ENCODE measurements around the gene NMT1. TPM values are rescaled to one million over a fixed set of nuclear protein-coding genes. Genes with fewer than 3 reads are reported as not detected.

Gene NMT1
- total RNA-seq, 2 experiments from 2014 or later: 132 to 141 TPM

DNA sequence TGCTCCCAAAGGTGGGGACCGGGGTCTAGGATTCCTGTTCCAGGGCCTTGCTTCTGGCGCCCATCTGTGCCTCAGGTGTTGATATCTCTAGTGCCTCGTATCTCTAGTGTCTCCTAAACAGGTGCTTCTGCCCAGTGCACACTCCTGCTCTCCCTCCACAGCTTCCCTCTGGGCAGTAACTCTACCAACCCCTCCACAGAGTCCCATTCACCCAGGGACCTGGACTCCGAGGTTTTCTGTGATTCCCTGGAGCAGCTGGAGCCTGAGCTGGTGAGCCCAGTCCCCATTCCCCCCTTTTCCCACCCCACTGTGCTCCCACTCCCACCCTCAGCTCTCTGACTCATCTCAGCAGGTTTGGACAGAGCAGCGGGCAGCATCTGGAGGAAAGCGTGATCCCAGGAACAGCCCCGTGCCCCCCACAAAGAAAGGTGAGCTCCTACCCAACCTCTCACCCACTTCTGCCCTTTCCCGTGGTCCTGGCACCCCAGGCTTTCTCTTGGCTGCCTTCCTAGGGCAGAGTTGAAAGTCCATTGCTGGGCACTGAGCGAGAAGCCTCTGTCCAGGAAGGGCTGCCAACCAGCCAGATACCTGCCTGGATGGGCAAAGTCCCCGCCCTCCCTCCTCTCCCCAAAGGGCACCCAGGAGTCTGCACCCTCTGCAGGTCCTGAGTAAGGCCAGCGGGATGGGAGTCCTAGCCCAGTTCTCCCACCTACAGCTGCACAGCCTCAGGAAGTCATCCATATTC lies 76.6 kb downstream of the NMT1 start:
- ATAC-seq (ENCODE audit: low read depth) (no peak), DNase-seq (no peak)
- Mint-ChIP-seq H3K36me3 (peaks cover 2% of the 10 kb centered on the region), H3K4me1 (peaks cover 12% of the 10 kb centered on the region), H3K27me3 (no peaks in the 10 kb centered on the region), H3K27ac (no peak overlapping the region), H3K9me3 (no peaks in the 10 kb centered on the region), H3K4me3 (no peak overlapping the region)
- POLR2A ChIA-PET: interaction anchor here (1.0 to 3.6 kb wide), 3 partner anchors 8 to 23 kb away, joined by 4 to 70 read pairs (median 12); partner anchors contain the start of gene HEXIM1

DNA sequence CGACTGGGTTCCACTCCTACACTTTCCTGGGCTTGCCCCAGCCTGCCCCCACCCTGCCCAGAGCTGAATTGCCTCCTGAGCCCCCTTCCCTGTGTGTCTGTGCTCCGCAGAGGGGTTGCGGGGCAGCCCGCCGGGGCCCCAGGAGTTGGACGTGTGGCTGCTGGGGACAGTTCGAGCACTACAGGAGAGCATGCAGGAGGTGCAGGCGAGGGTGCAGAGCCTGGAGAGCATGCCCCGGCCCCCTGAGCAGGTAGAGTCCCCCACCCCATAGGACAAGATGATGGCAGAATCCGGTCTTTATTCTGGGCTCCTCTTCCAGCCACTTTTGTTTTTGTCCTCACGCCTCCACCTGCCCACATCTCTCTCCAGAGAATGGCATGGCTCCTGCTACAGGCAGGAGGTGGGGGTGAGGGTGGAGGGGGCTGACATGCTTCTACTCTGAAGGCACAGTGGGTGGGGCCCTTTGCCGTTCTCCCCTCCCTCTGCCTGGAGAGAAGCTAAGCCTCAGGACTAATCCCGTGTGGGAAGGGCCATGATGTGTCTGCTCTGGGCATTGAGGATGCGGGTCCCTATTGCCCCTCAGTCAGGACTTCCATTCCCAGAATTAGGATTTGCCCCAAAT lies 77.9 kb downstream of the NMT1 start:
- Mint-ChIP-seq H3K27ac (no peak overlapping the region), H3K4me1 (peaks cover 11% of the 10 kb centered on the region), H3K4me3 (no peak overlapping the region), H3K27me3 (no peaks in the 10 kb centered on the region), H3K36me3 (peaks cover 2% of the 10 kb centered on the region), H3K9me3 (no peaks in the 10 kb centered on the region)
- DNase-seq: no peak
- POLR2A ChIA-PET: interaction anchor here (0.5 to 2.3 kb wide), 3 partner anchors 9 to 69 kb away, joined by 3 to 9 read pairs (median 6); partner anchors contain the start of genes HEXIM1 and HEXIM2
- no peak for ATAC-seq (ENCODE audit: low read depth)

DNA sequence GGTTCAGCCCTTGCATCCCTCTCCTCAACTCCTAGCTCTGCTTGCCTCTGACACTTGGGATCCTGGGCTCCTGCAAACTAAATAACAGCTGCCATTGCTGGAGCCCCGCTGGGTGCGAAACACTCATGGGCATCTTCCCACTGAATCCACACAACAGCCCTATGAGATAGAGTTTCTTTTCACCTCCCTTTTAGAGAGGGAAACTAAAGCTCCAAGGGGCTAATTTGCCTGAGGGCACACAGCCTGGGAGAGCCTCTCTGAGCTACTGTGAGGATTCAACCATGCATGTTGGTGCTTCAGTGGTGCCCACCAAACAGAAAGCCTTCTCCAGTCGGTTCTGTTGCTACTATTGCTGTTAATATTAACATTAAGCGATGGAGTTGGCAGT lies 78.4 kb downstream of the NMT1 start:
- Mint-ChIP-seq H3K27me3 (no peaks in the 10 kb centered on the region), H3K36me3 (peaks cover 2% of the 10 kb centered on the region), H3K4me3 (no peak overlapping the region), H3K9me3 (no peaks in the 10 kb centered on the region), H3K27ac (no peak overlapping the region), H3K4me1 (peaks cover 11% of the 10 kb centered on the region)
- POLR2A ChIA-PET: interaction anchor here (0.5 to 2.3 kb wide), 4 partner anchors 9 to 69 kb away, joined by 3 to 9 read pairs (median 4); partner anchors contain the start of genes HEXIM1 and HEXIM2
- DNase-seq (no peak), ATAC-seq (ENCODE audit: low read depth) (no peak)

DNA sequence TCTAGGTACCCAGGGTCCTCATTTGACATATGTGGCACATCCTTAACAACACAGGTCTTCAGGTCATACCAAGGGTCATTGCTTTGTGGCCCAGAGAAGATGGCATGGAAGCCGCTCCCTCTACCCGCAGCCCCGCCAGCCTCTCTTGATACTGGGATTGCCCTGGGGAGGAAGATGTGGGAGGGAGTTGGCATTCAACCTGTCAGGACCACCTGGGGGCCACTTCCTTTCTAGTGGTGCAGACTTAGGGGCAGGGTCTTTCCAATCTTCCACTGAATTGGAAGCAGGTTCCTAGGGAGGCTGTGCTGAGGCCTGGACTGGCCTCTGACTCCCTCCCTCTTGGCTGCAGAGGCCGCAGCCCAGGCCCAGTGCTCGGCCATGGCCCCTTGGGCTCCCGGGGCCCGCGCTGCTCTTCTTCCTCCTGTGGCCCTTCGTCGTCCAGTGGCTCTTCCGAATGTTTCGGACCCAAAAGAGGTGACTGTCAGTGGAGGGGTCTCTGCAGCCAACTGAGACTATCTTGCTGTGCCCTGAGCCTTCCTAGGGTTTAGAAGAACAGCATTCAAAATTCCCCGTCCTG lies 82.1 kb downstream of the NMT1 start:
- H3K27ac Mint-ChIP-seq: peak overlapping the region; percentile 34
- H3K4me1 Mint-ChIP-seq: peaks cover 16% of the 10 kb centered on the region
- DNase-seq: no peak
- POLR2A ChIA-PET: interaction anchor here (1.6 kb wide), 1 partner anchor 18 kb away, joined by 12 read pairs; the partner anchor contains the start of gene HEXIM2
- H3K36me3 Mint-ChIP-seq: peaks cover 5% of the 10 kb centered on the region
- H3K4me3 Mint-ChIP-seq: peak overlapping the region; percentile 67
- no peak for ATAC-seq (ENCODE audit: low read depth)
- no peaks in the 10 kb centered on the region for H3K27me3 Mint-ChIP-seq
- H3K9me3 Mint-ChIP-seq: no peaks in the 10 kb centered on the region

DNA sequence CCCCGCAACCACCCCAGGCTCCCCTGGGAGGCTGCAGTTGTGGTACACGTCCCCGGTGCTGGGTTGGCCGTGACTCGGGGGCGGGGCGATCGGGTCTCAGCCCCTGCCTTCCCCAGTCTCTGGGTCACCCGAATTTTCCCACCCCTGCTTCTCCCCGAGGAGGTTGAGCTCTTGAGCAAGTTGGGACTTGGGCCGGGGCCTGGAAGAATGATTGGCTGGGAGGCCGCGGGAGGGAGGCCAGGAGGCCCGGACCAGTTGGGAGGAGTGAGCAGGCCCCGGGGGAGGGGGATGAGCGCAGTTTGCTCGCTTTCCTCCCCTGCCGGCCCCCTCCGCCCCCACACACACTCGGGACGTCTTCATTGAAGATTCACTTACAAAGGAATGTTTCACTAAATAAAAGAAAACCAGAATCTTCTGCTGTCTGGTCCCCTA lies 82.7 kb downstream of the NMT1 start:
- Mint-ChIP-seq H3K36me3 (peaks cover 9% of the 10 kb centered on the region), H3K27ac (peak overlapping the region; percentile 68), H3K4me3 (peak overlapping the region; percentile 67), H3K4me1 (peaks cover 19% of the 10 kb centered on the region), H3K27me3 (no peaks in the 10 kb centered on the region), H3K9me3 (no peaks in the 10 kb centered on the region)
- no peak for ATAC-seq (ENCODE audit: low read depth)
- POLR2A ChIA-PET: interaction anchor here (0.5 to 1.6 kb wide), 2 partner anchors 17 to 945 kb away, joined by 3 to 12 read pairs; partner anchors contain the start of gene HEXIM2
- DNase-seq: peak; percentile 54

DNA sequence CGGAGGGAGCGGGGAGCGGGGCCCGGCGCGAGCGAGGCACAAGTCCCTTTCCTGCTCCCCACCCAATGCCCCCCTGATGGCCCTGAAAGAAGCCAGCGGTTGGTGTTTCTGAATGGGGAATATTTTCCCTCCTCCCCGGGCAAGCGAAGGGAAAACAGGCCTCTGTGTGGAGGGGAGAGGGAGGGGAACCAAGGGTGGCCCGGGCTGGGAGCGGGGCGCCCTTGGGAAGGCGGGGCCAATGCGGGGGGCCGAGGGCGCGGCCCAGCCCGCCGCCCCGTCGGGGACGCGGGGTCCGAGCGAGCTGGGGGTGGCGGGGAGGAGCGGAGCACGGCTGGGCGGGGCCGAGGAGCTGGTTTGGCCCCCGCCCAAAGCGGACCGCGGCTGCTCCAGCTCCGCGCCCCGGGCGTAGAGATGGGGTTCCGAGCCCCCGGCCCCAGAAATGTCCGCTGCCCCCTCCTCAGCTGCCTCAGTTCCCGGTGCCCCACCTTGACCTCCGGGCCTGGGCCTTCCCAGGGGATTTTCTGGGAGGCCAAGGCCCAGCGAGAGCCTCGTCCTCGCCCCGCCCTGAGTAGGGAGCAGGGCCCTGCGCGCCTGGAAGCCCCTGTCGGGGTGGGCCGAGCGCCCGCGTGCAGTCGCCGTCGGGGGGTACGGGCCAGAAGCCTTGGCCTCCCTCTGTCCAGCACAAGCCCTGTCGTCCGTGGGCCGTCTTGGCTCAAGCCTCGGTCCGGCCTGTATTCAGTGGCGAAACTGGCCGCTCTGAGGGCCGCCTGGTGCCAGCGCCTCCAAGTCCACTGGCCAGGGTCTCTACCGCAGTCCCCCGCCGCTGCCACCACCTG lies 83.3 kb downstream of the NMT1 start:
- H3K27me3 Mint-ChIP-seq: no peaks in the 10 kb centered on the region
- H3K9me3 Mint-ChIP-seq: no peaks in the 10 kb centered on the region
- ATAC-seq (ENCODE audit: low read depth) (no peak), DNase-seq (peak; percentile 57)
- peak overlapping the region; percentile 48 for H3K27ac Mint-ChIP-seq
- POLR2A ChIA-PET: interaction anchor here (0.5 to 2.5 kb wide), 3 partner anchors 8 to 946 kb away, joined by 3 to 12 read pairs (median 12); partner anchors contain the start of genes ACBD4 and HEXIM2
- peak overlapping the region; percentile 67 for H3K4me3 Mint-ChIP-seq
- peaks cover 9% of the 10 kb centered on the region for H3K36me3 Mint-ChIP-seq
- H3K4me1 Mint-ChIP-seq: peaks cover 20% of the 10 kb centered on the region

DNA sequence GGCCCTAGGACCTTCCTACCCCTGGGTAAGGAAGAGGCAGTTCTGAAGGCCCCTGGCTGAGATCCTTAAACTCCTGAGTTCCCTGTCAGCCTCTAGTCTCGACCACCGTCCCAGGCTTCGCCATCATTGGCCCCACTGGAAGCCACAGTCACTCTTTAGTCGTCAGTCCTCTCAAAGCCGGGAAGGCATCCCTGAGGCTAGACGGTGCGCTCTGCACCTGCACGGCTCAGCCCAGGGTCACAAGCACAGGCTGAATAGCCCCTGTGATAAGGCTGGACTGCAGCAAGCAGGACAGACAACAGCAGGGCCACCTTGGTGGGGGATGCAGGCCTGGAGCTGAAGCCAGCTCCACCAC lies 83.9 kb downstream of the NMT1 start:
- peaks cover 20% of the 10 kb centered on the region for H3K4me1 Mint-ChIP-seq

DNA sequence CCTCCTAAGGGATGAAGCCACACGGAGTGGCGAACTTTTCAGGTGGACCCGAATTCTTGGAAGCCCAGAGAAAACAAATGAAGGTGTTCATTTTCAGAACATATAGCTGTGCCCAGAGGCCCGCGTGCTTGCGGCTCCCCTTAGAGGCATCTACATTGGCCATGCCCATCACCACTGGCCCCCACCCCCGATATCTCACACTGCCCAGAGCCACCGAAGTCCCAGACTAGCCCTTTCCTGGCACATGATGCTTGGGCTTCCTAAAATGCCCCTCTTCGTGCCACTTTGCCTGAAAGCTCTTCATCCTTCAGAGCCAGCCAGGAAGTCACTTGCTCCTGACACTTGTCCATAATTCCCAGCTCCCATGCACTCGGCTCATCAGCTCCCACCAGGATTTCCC lies 85.0 kb downstream of the NMT1 start:
- Mint-ChIP-seq H3K4me1 (peaks cover 24% of the 10 kb centered on the region), H3K27ac (peak overlapping the region; percentile 100), H3K9me3 (no peaks in the 10 kb centered on the region), H3K4me3 (peak overlapping the region; percentile 99), H3K36me3 (peaks cover 8% of the 10 kb centered on the region), H3K27me3 (no peaks in the 10 kb centered on the region)
- POLR2A ChIA-PET: interaction anchor here (0.9 to 8.8 kb wide), 3 partner anchors 10 to 26 kb away, joined by 5 to 290 read pairs (median 12); partner anchors contain the start of genes ACBD4 and HEXIM2
- DNase-seq: no peak
- ATAC-seq (ENCODE audit: low read depth): no peak

More for the DNA sequence above, 83.9 kb downstream of the NMT1 start:
- Mint-ChIP-seq H3K4me3 (peak overlapping the region; percentile 51), H3K9me3 (no peaks in the 10 kb centered on the region), H3K27ac (peak overlapping the region; percentile 42), H3K27me3 (no peaks in the 10 kb centered on the region), H3K36me3 (peaks cover 10% of the 10 kb centered on the region)
- POLR2A ChIA-PET: interaction anchor here (1.6 to 8.8 kb wide), 3 partner anchors 9 to 16 kb away, joined by 12 to 290 read pairs (median 12); partner anchors contain the start of genes ACBD4 and HEXIM2
- ATAC-seq (ENCODE audit: low read depth) (no peak), DNase-seq (no peak)

DNA sequence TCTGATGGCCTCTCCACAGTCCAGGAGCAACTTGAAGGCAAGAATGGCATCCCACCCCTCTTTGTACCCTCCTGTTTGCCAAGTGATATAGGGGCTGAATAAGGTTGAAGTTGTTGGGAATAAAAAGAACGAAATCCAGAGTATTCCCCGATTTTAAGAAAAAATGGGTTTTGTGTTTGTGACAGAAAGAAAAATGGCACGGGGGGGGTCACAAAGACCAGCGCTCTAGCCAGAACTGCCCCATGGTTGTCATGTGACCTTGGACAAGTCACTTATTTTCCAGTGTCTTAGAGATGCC lies 85.4 kb downstream of the NMT1 start:
- peak overlapping the region; percentile 100 for H3K27ac Mint-ChIP-seq
- no peaks in the 10 kb centered on the region for H3K27me3 Mint-ChIP-seq
- POLR2A ChIA-PET: interaction anchor here (0.9 to 8.8 kb wide), 3 partner anchors 10 to 26 kb away, joined by 5 to 290 read pairs (median 12); partner anchors contain the start of genes ACBD4 and HEXIM2
- peaks cover 8% of the 10 kb centered on the region for H3K36me3 Mint-ChIP-seq
- peak overlapping the region; percentile 99 for H3K4me3 Mint-ChIP-seq
- ATAC-seq (ENCODE audit: low read depth) (no peak), DNase-seq (no peak)
- peaks cover 26% of the 10 kb centered on the region for H3K4me1 Mint-ChIP-seq
- H3K9me3 Mint-ChIP-seq: no peaks in the 10 kb centered on the region

DNA sequence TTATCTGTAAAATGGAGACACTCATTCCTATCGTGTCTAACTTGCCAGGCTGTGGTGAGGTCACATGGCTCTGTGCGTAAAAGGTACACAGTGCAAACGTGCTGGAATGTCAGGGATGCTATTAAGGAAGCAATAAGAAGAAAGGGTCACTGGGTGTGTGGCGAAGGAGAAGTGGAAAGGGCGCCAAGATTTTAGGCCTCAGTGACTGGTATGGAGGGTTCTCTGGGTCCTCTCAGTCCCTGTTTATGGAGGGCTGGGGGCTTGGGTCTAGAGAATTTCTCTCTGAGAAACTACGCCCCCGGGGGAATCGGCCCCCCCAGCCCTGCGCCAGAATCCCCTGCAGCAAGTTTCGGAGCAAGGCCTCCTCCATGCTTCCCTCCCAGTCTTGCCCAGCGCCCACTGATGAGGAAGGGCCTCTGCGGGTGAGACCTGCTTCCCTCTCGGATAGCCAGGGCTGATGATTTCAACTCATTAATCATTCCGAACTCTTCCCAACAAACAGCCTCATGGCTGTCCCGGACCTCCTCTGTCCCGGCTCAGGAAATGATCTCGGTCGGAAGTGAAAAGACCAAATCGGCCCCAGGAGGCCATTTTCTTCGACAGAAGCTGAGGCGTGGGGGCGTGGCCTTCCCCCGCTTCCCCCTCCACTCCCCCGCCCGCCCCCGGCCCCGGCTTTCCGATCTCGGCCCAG lies 85.9 kb downstream of the NMT1 start:
- H3K4me1 Mint-ChIP-seq: peaks cover 29% of the 10 kb centered on the region

DNA sequence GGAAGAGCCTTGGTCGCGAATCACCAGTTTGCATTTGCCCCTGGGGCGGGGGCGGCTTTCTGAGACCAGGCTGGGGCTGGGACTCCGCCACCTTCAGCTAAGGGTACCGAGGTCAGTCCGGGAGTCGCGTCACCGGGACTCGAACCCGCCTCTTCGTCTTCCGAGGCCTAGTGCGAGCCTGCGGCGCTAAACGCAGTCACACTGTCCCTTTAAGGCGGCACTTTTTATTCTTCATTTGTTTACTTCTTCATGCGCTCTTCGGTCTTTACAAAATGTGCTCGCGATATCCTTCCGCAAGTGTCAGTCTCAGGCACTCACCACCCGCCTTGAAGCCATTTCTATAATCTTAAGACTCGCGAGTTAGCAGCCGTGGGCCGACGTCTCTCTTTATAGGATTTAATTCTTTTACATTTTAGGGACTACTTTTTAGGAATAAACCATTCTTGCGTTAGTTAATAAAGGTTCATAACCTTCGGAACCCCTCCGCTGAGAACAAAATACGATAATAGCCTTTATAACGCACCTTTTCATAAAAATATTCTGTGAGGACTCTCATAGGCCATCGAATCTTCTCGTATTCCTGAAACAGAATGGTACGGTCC lies 86.6 kb downstream of the NMT1 start:
- DNase-seq: peak; percentile 86
- H3K9me3 Mint-ChIP-seq: no peaks in the 10 kb centered on the region
- peak; percentile 27 for ATAC-seq (ENCODE audit: low read depth)
- H3K27me3 Mint-ChIP-seq: no peaks in the 10 kb centered on the region
- peak overlapping the region; percentile 100 for H3K27ac Mint-ChIP-seq
- H3K36me3 Mint-ChIP-seq: peaks cover 8% of the 10 kb centered on the region
- POLR2A ChIA-PET: interaction anchor here (0.6 to 8.8 kb wide), 24 partner anchors 8 to 1615 kb away, joined by 3 to 290 read pairs (median 9); partner anchors contain the start of genes ACBD4, FMNL1, HEXIM2 and MAP3K14
- H3K4me1 Mint-ChIP-seq: peaks cover 29% of the 10 kb centered on the region
- peak overlapping the region; percentile 99 for H3K4me3 Mint-ChIP-seq

More for the DNA sequence above, 85.9 kb downstream of the NMT1 start:
- no peak for DNase-seq
- Mint-ChIP-seq H3K27me3 (no peaks in the 10 kb centered on the region), H3K27ac (peak overlapping the region; percentile 100), H3K36me3 (peaks cover 8% of the 10 kb centered on the region), H3K9me3 (no peaks in the 10 kb centered on the region), H3K4me3 (peak overlapping the region; percentile 99)
- POLR2A ChIA-PET: interaction anchor here (0.7 to 8.8 kb wide), 12 partner anchors 10 to 170 kb away, joined by 3 to 290 read pairs (median 12); partner anchors contain the start of genes ACBD4, HEXIM2, MAP3K14 and NMT1
- ATAC-seq (ENCODE audit: low read depth): peak; percentile 6

Measured in activated naive CD8-positive, alpha-beta T cell treated with anti-CD3 and anti-CD28 coated beads, Interleukin-2, amount 10 ng/mL, durations not matched to agents 7 days and 5 days (primary cell).